Adipocyte (in vitro differentiated cells): Measurements from ENCODE around the gene MPDU1.
A peak's percentile ranks its signal among the peaks of the same experiment; 100 is the strongest.

Source experiments
- DNase-seq: peaks from one replicate; pipeline ENCODE4 v3.0.0-alpha.2; 2015; ENCODE audit warnings: low read depth
- H3K27me3 ChIP-seq: replicated peaks from 2 replicates; pipeline ENCODE4 v1.7.0; 2013; ENCODE audit warnings: mild to moderate bottlenecking, low read length, moderate library complexity; ENCODE audit not compliant: control insufficient read depth, insufficient read depth
- H3K36me3 ChIP-seq: 2 replicates; pipeline ENCODE4 v1.7.0; 2013; ENCODE audit warnings: low read length, mild to moderate bottlenecking, moderate library complexity; ENCODE audit not compliant: control insufficient read depth, insufficient read depth, severe bottlenecking
- H3K4me1 ChIP-seq: 2 replicates; pipeline ENCODE4 v1.7.0; 2013; ENCODE audit warnings: mild to moderate bottlenecking, low read length, moderate library complexity; ENCODE audit not compliant: control insufficient read depth, insufficient read depth
- H3K4me3 ChIP-seq: 2 replicates; pipeline ENCODE4 v1.7.0; 2013; ENCODE audit warnings: mild to moderate bottlenecking, low read length, moderate library complexity
- H3K9ac ChIP-seq: 2 replicates; pipeline ENCODE4 v1.7.0; 2013; ENCODE audit warnings: mild to moderate bottlenecking, low read length, moderate library complexity
- H3K9me3 ChIP-seq: 2 replicates; pipeline ENCODE4 v1.7.0; 2013; ENCODE audit warnings: mild to moderate bottlenecking, low read length, moderate library complexity; ENCODE audit not compliant: control insufficient read depth

MPDU1 gene

GRCh38 chr17:7575959-7576358 is 7.7 kb upstream of the MPDU1 start:
- peak overlapping the region; percentile 91 for H3K4me3 ChIP-seq
- peaks cover 57% of the 10 kb centered on the region for H3K36me3 ChIP-seq
- no peaks in the 10 kb centered on the region for H3K9me3 ChIP-seq
- H3K9ac ChIP-seq = peak overlapping the region; percentile 100
- no peaks in the 10 kb centered on the region for H3K27me3 ChIP-seq
- DNase-seq = no peak
- H3K4me1 ChIP-seq = peaks cover 67% of the 10 kb centered on the region

GRCh38 chr17:7576432-7576937 is 7.2 kb upstream of the MPDU1 start:
- H3K27me3 ChIP-seq = no peaks in the 10 kb centered on the region
- peaks cover 52% of the 10 kb centered on the region for H3K36me3 ChIP-seq
- H3K9me3 ChIP-seq = no peaks in the 10 kb centered on the region
- peak overlapping the region; percentile 100 for H3K9ac ChIP-seq
- peak overlapping the region; percentile 91 for H3K4me3 ChIP-seq
- DNase-seq = no peak
- H3K4me1 ChIP-seq = peaks cover 67% of the 10 kb centered on the region

GRCh38 chr17:7577327-7578199 is 6.1 kb upstream of the MPDU1 start:
- peaks cover 51% of the 10 kb centered on the region for H3K36me3 ChIP-seq
- peak overlapping the region; percentile 44 for H3K9ac ChIP-seq
- H3K4me1 ChIP-seq = peaks cover 69% of the 10 kb centered on the region
- H3K9me3 ChIP-seq = no peaks in the 10 kb centered on the region
- H3K27me3 ChIP-seq = no peaks in the 10 kb centered on the region
- no peak for DNase-seq
- no peak overlapping the region for H3K4me3 ChIP-seq

- peaks cover 77% of the 10 kb centered on the region for H3K4me1 ChIP-seq
- peak; percentile 89 for DNase-seq
Observed at GRCh38 chr17:7579001-7579833, 4.4 kb upstream of the MPDU1 start, which contains the start of gene CD68. Gene CD68, plus strand, starts transcription at chr17:7579638. Its CDS starts 40 bp downstream, at chr17:7579678.

GRCh38 chr17:7579834-7580603 is 3.6 kb upstream of the MPDU1 start:
- H3K4me3 ChIP-seq = peak overlapping the region; percentile 70
- peak overlapping the region; percentile 86 for H3K9ac ChIP-seq
- peaks cover 41% of the 10 kb centered on the region for H3K36me3 ChIP-seq
- peaks cover 75% of the 10 kb centered on the region for H3K4me1 ChIP-seq
- no peaks in the 10 kb centered on the region for H3K9me3 ChIP-seq
- no peak for DNase-seq
- no peaks in the 10 kb centered on the region for H3K27me3 ChIP-seq

More at GRCh38 chr17:7579001-7579833, 4.4 kb upstream of the MPDU1 start, which contains the start of gene CD68:
- Histone ChIP-seq H3K4me3 (peak within 1 kb of the TSS; percentile 70), H3K27me3 (no peaks in the 10 kb centered on the region), H3K9me3 (no peaks in the 10 kb centered on the region), H3K9ac (peak within 1 kb of the TSS; percentile 86), H3K36me3 (peaks cover 49% of the 10 kb centered on the region)

- DNase-seq = no peak
- Histone ChIP-seq H3K4me3 (peak overlapping the region; percentile 70), H3K9ac (peak overlapping the region; percentile 86), H3K9me3 (no peaks in the 10 kb centered on the region), H3K27me3 (no peaks in the 10 kb centered on the region), H3K4me1 (peaks cover 69% of the 10 kb centered on the region), H3K36me3 (peaks cover 32% of the 10 kb centered on the region)
Observed at GRCh38 chr17:7580604-7581575, 2.8 kb upstream of the MPDU1 start.

- H3K4me1 ChIP-seq = peaks cover 64% of the 10 kb centered on the region
- H3K9me3 ChIP-seq = no peaks in the 10 kb centered on the region
- DNase-seq = no peak
- H3K9ac ChIP-seq = peak overlapping the region; percentile 96
- H3K4me3 ChIP-seq = peak overlapping the region; percentile 98
- H3K27me3 ChIP-seq = no peaks in the 10 kb centered on the region
- H3K36me3 ChIP-seq = peaks cover 15% of the 10 kb centered on the region
Observed at GRCh38 chr17:7582396-7583252, 1.0 kb upstream of the MPDU1 start.

- H3K36me3 ChIP-seq = peaks cover 8% of the 10 kb centered on the region
- H3K9ac ChIP-seq = peak overlapping the region; percentile 11
- DNase-seq = no peak
- H3K9me3 ChIP-seq = no peaks in the 10 kb centered on the region
- no peak overlapping the region for H3K4me3 ChIP-seq
- peaks cover 64% of the 10 kb centered on the region for H3K4me1 ChIP-seq
- no peaks in the 10 kb centered on the region for H3K27me3 ChIP-seq
Observed at GRCh38 chr17:7586673-7587419, 3.2 kb downstream of the MPDU1 start.
